Spleen (tissue), 3 donors: ENCODE data around the gene ME3.

Source experiments
- POLR2A ChIP-seq, 3 donors: fragments of 450-650 bp; IDR thresholded peaks; one replicate each; pipeline ENCODE4 v1.5.1; 2017; ENCODE audit warnings: antibody characterized with exemption in 3 of 3, mild to moderate bottlenecking in 1 of 3
- POLR2AphosphoS5 ChIP-seq, 3 donors: sonication (generic); formaldehyde crosslinking; IDR thresholded peaks; one replicate each; pipeline ENCODE4 v1.5.1; 2017; ENCODE audit warnings: antibody characterized with exemption in 3 of 3

DNA sequence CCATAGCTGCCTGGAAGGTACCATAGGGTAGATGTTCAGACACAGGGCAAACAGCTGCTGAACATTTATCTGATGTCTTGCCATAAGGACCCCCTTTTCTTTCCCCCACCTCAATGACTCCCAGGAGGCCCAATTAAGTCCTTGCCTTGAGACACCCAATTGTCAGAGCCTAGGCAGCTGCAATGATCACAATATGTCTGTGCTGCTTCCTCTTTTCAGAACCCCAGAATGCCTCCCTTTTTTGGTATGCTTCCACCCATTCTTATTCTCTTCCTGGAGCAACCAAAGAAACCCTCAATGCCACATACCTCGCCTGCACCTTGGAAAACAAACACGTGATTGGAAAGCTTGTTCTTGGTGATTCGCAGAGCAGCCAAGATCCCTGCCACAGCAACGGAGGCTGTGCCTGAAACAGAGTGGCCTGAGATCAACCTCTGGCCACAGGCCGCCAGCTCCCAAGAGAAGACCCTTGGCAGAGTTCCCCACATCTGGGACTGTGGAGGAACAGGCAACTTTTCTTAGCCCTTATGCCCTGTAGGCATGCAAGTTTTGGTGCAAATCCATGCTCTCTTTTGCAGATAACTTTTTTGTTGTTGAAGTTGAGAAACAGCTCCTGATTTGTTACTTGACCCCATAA is 222.3 kb downstream of the ME3 start:
- no peak for TF ChIP-seq POLR2AphosphoS5 (IDR thresholded peaks at IDR 0.05)
- TF ChIP-seq POLR2A (IDR thresholded peaks at IDR 0.05): no peak
